Glomerular endothelial cell (primary cell): Measurements from ENCODE around the gene DIABLO. TPM values are rescaled to one million over a fixed set of nuclear protein-coding genes. Genes with fewer than 3 reads are reported as not detected.

Experiments used
- DNase-seq: peaks from one replicate; pipeline ENCODE4 v3.0.0-alpha.2; 2011; ENCODE audit warnings: low read depth, low spot score; ENCODE audit errors: extremely low read depth
- total RNA-seq: library from RNA; depleted of rRNA; stranded (reverse); fragments of >200 nt; gene quantifications from 2 replicates; pipeline ENCODE4 v1.2.3, GENCODE V29; 2015

Gene DIABLO
- total RNA-seq, 1 donor from 2014 or later, result 83.7 TPM

- no peak for DNase-seq
Measured at GRCh38 chr12:122159882-122160281, 66.0 kb downstream of the DIABLO start.

- DNase-seq, result no peak
Measured at GRCh38 chr12:122158700-122159285, 67.1 kb downstream of the DIABLO start.

Other genes with a start within 250 kb of the DIABLO start
- 9.8 and 13.7 TPM in 2 replicates for gene BCL7A, start 204.2 kb downstream of the DIABLO start, total RNA-seq
- gene MLXIP, start 147.3 kb downstream of the DIABLO start, total RNA-seq, result 30.7 and 43.9 TPM in 2 replicates
- gene IL31, start 51.8 kb downstream of the DIABLO start, total RNA-seq, result not detected in 2 replicates
- gene LRRC43, start 42.9 kb downstream of the DIABLO start, total RNA-seq, result 1.4 and 2.7 TPM in 2 replicates
- not detected in 2 replicates for gene B3GNT4, start 22.3 kb downstream of the DIABLO start, total RNA-seq
- 21.8 and 26.8 TPM in 2 replicates for gene VPS33A, start 40.4 kb upstream of the DIABLO start, total RNA-seq
- 61.5 and 85.6 TPM in 2 replicates for gene CLIP1, start 196.6 kb upstream of the DIABLO start, total RNA-seq